HCT116 (cell line): Measurements from ENCODE around the gene R3HCC1L.

Experiments
- CTCF ChIP-seq, 3 experiments: fragments of 200-600 bp in 1 of 3; sonication (generic) in 1 of 3; IDR thresholded peaks in 2 of 3; conservative IDR thresholded peaks in 1 of 3; 2 replicates each; pipeline ENCODE4 v1.5.1; 2012 to 2017; ENCODE audit warnings: low read depth in 2 of 3, low read length in 2 of 3, antibody characterized with exemption in 1 of 3, borderline replicate concordance in 1 of 3, control low read depth in 1 of 3, mild to moderate bottlenecking in 1 of 3, mixed read lengths in 1 of 3, mixed run types in 1 of 3, moderate library complexity in 1 of 3; ENCODE audit not compliant: insufficient read depth in 1 of 3
- ELF1 ChIP-seq: IDR thresholded peaks from 2 replicates; pipeline ENCODE4 v1.6.1; 2012; ENCODE audit warnings: low read depth, borderline replicate concordance
- EZH2 ChIP-seq: fragments of 200-600 bp; sonication (generic); IDR thresholded peaks from 2 replicates; pipeline ENCODE4 v1.6.1; 2017; ENCODE audit warnings: antibody characterized with exemption, mixed run types
- FOSL1 ChIP-seq: IDR thresholded peaks from 2 replicates; pipeline ENCODE4 v1.6.1; 2012; ENCODE audit warnings: low read depth
- JUND ChIP-seq: IDR thresholded peaks from 2 replicates; pipeline ENCODE4 v1.6.1; 2012
- POLR2A ChIP-seq: IDR thresholded peaks from 2 replicates; pipeline ENCODE4 v1.7.0; 2011; ENCODE audit warnings: borderline replicate concordance; ENCODE audit not compliant: insufficient read depth, insufficient read length; ENCODE audit errors: extremely low read depth
- POLR2AphosphoS5 ChIP-seq: IDR thresholded peaks from 2 replicates; pipeline ENCODE4 v1.6.1; 2011; ENCODE audit warnings: mild to moderate bottlenecking, low read depth, low read length, moderate library complexity
- RAD21 ChIP-seq: IDR thresholded peaks from 2 replicates; pipeline ENCODE4 v1.6.1; 2012; ENCODE audit warnings: low read depth, mild to moderate bottlenecking
- TCF7L2 ChIP-seq: IDR thresholded peaks from 2 replicates; pipeline ENCODE4 v1.7.0; 2011; ENCODE audit warnings: borderline replicate concordance, inconsistent platforms; ENCODE audit not compliant: insufficient read depth, insufficient read length; ENCODE audit errors: extremely low read depth
- ZNF274 ChIP-seq: fragments of 200-500 bp; sonication (Bioruptor generic); IDR thresholded peaks from 2 replicates; pipeline ENCODE4 v1.6.1; 2014; ENCODE audit warnings: mild to moderate bottlenecking, low read depth, low read length, inconsistent platforms
- TF ChIP-seq, protein P1 (sequence below): IDR thresholded peaks from 2 replicates; pipeline ENCODE4 v1.6.1; 2012; ENCODE audit warnings: low read depth

GRCh38 chr10:98115031-98115787, 19.2 kb upstream of the R3HCC1L start:
- TF ChIP-seq POLR2AphosphoS5 (no peak), CTCF (IDR thresholded peaks at IDR 0.05 in 2 of 3, conservative IDR thresholded peaks at IDR 0.05 in 1 of 3; ENCODE audit: borderline replicate concordance in 1 of 3, insufficient read depth in 1 of 3, low read depth in 2 of 3, low read length in 2 of 3) (no peak), POLR2A (no peak), TCF7L2 (no peak), ELF1 (no peak), ZNF274 (no peak), JUND (no peak), FOSL1 (no peak), RAD21 (no peak), EZH2 (0 out of 2 replicates have a peak, but pooled peaks have one; percentile 82)
- TF ChIP-seq, protein P1, sequence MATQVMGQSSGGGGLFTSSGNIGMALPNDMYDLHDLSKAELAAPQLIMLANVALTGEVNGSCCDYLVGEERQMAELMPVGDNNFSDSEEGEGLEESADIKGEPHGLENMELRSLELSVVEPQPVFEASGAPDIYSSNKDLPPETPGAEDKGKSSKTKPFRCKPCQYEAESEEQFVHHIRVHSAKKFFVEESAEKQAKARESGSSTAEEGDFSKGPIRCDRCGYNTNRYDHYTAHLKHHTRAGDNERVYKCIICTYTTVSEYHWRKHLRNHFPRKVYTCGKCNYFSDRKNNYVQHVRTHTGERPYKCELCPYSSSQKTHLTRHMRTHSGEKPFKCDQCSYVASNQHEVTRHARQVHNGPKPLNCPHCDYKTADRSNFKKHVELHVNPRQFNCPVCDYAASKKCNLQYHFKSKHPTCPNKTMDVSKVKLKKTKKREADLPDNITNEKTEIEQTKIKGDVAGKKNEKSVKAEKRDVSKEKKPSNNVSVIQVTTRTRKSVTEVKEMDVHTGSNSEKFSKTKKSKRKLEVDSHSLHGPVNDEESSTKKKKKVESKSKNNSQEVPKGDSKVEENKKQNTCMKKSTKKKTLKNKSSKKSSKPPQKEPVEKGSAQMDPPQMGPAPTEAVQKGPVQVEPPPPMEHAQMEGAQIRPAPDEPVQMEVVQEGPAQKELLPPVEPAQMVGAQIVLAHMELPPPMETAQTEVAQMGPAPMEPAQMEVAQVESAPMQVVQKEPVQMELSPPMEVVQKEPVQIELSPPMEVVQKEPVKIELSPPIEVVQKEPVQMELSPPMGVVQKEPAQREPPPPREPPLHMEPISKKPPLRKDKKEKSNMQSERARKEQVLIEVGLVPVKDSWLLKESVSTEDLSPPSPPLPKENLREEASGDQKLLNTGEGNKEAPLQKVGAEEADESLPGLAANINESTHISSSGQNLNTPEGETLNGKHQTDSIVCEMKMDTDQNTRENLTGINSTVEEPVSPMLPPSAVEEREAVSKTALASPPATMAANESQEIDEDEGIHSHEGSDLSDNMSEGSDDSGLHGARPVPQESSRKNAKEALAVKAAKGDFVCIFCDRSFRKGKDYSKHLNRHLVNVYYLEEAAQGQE = no peak
